GM18867 (cell line): ENCODE results near the gene EPHA8.

Source experiments
- ATAC-seq: cut with Tn5 transposase; IDR thresholded peaks from one replicate; pipeline ENCODE4 v1.9.1; 2021; ENCODE audit warnings: mild to moderate bottlenecking, moderate library complexity; ENCODE audit not compliant: unreplicated experiment

The EPHA8 gene

GRCh38 chr1:22612671-22613571 is 49.6 kb downstream of the EPHA8 start:
- ATAC-seq = no peak

- ATAC-seq = no peak
Observed at GRCh38 chr1:22613572-22613918, 50.3 kb downstream of the EPHA8 start.

DNA sequence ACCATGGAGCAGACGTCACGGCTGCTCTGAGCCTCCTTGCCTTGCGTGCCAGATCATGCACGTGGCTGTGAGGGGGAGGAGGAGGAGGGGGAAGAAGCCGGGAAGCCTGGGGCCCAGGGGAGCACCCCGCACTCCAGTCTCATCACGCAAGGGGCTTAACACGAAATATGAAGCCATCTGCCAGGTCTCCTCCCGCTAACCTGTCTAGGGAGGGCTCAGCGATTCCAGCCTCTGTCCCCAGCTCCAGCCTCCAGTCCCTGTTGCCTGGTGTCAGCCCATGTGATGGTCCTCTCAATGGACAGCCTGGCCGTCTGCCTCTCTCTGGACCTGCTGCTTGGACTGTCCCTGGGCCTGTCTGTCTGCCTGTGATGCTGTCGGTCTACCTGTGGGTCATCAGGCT is 50.7 kb downstream of the EPHA8 start:
- no peak for ATAC-seq

DNA sequence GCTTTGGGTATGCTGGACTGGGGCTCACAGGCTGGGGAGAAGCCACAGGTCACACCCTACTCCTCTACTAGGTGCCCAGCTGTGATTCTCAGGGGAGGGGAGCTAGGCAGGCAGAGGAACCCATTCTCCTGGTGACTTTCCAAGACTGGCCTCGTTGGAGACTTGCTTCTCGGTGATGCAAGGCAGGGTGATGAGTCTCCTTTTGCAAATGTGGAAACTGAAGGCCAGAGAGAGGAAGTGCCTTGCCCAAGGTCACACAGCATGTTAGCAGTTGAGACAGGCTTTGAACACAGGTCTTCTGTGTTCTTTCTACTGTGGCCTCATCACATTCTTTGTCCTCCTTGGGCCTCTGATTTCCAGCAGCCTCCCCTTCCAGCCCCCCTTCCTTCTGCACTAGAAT is 52.6 kb downstream of the EPHA8 start:
- ATAC-seq = no peak

DNA sequence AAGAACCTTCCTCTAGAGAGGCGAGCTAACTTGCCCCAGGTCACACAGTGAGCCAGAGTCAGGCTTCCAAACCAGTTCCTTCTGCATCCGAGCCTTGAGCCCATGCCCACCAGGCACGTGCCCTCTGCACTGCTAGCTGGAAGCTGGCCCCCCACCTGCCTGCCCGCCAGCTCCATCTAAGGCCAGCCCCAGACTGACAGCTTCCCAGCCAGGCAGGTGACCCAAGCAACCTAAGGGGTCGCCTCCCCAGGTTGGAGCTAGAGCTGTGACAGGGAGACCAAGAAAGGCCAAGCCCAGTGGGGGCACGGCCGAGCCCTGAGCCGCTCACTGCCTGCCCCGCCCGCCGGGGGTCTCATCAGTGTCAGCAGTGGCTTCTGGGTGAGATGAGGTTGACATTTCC is 53.3 kb downstream of the EPHA8 start:
- no peak for ATAC-seq

DNA sequence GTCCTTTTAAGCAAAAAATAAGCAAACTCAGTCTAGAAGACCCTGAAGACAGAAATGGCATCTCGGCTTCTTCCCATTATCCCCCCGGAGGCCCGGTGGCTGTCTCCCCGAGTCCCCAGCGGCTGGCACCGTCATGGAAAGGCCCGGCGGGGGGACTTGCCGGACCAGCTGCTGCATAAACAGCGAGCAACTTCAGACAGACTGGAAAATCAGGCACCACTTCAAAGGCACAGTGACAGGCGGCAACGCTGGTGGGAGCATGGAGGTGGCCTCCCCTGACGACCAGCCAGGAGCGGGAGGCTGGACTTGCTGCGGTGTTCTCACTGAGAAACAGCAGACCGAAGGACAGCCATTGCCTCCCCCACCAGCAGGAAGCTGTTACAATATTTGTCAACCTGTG is 54.8 kb downstream of the EPHA8 start:
- no peak for ATAC-seq

- no peak for ATAC-seq
Observed at GRCh38 chr1:22619252-22619651, 56.0 kb downstream of the EPHA8 start.

DNA sequence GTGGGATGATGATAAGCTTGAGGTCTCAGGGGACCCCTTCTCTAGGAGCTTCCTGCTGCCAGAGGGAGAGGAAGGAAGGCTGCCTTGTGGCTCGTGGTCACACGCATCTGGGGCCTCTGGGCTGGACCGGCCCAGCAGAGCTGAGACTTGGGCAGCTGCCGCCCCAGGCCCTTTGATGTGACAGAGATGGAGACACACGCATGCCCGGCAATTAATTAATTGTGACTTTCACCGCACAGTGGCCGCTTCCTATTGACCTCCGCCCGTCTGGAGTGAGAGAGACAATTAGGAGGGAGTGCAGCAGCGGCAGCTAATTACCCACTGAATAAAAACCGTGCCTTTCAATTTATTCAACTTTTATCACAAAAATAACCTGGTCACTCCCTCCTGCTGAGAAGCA is 56.5 kb downstream of the EPHA8 start:
- no peak for ATAC-seq

DNA sequence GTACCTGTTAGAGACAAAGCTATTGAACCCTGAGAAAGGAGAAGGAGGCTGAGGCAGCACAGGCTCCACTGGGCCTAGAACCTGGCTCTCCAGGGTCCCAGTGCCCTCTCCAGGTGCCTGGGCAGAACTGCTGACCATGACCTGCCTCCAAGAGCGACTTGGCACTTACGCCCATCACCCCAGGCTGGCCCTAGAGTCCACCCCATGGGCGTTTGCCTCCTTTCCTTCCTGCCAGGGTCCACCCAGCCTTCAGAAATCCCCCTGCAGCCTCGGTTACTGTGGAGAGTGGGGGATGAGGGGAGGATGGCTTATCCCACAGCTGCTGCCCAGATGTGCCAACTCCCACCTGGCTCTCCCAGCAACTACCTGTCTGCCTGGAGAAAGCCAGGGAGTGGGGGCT is 58.5 kb downstream of the EPHA8 start:
- ATAC-seq = no peak

GRCh38 chr1:22625262-22625925 is 62.1 kb downstream of the EPHA8 start:
- ATAC-seq = no peak

- ATAC-seq = no peak
Observed at GRCh38 chr1:22626237-22627157, 63.2 kb downstream of the EPHA8 start.

DNA sequence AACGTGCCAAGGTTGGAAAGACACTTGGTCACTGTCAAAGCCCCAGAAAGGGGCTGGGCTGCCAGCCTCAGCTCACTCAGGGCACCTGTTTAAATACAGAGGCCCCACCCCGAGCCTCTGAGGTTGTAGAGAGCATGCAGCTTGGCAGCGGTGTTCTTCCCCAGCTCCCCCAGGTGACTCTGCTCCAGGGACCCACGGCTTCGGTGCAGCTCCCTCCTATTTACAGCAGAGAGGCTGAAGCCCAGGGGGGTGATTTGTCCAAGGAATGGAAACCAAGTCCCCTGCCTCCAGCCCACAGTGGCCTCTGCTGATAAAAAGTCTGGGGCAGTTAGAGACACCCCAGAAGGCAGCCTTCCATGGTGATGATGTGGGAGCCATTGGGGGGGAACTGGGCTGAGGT is 64.0 kb downstream of the EPHA8 start:
- ATAC-seq = no peak

- no peak for ATAC-seq
Observed at GRCh38 chr1:22628698-22629444, 65.6 kb downstream of the EPHA8 start.

DNA sequence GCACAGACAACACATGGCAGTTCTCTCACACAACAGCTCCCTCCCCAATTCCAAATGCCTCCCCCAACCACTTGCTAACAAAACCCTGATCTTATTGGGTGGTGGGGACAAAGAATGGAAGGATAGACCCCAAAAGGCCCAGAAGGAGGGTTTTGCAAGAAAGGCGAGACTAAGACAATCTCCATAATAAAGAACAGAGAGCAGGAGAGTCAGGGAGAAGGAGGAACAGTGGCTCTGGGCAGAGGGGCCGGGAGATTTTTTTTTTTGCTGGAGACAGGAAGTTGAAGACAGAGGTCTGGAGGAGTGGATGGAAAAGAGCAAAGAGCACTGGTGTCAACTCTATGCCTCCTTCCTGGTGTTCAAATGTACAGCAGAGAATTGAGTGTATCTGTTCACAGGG is 66.6 kb downstream of the EPHA8 start:
- ATAC-seq = no peak

DNA sequence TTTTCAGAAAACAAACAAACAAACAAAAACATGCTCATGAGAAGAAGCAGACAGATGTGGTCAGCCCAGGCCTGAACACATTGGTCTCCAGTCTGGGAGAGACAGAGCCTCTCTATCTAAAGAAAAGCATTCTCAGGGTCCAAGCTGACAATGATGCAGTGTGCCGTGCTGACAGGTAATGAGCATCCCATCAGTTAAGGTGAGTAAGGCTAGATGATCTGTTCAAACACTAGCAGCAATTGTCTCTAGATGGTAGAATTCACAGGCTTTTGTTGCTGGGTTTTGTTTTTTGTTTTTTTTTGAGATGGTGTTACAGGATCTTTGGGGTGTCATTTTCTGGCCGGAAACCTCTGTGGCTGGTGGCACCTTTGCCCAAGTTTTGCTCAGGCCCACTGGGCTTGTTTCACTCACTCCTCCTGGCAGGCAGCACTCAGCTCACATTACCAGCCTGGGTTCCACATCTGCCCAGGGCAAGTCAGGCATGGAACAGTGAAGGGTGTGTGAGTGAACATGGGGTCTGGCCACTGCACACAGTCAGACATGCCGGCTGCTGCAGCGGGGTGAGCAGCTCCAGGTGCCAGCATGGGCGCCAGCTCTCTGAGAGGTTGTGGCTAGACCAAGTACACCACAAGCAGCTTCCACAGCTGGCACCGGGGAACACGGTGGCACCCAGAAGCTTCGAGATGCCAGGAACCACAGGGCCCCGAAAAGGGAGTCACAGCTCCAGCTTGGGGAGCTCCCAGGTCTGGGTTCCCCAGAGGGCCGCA is 70.6 kb downstream of the EPHA8 start:
- no peak for ATAC-seq

GRCh38 chr1:22635436-22635835 is 72.1 kb downstream of the EPHA8 start:
- no peak for ATAC-seq

- no peak for ATAC-seq
Observed at GRCh38 chr1:22636353-22636752, 73.1 kb downstream of the EPHA8 start, which contains the start of gene C1QA. Gene C1QA, plus strand, starts transcription at chr1:22636628. Its CDS starts 989 bp downstream, at chr1:22637617.

- no peak for ATAC-seq
Observed at GRCh38 chr1:22636927-22637326, 73.6 kb downstream of the EPHA8 start.

DNA sequence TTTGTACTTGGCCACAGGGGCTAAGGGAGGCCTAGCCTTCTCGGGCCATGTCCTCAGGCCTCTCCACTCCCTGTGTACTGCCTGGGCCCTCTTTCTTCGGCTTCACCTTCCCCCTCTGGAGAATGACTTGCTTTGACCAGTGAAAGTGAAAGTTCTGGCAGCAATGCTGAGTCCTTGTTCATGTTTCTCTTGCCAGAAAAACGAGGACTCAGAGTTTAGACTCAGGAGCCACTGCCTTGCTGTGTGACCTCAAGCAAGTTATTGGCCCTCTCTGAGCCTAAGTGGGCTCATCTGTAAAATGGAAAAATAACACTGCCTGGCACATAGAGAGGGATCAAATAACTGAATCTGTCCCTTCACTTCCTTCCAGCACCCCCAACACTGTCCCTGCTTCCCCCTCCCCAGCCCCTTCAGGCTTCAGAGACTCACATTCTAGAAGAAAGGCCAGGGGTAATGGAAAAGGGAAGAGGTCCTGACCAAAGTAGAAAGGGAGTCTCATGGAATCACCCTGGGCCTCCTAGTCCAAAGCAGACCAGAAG is 74.7 kb downstream of the EPHA8 start:
- ATAC-seq = no peak
